Colonic mucosa (tissue), 4 donors: ENCODE results near the gene OR8A1. TPM values are rescaled to one million over a fixed set of nuclear protein-coding genes. Genes with fewer than 3 reads are reported as not detected.

Experiments
- DNase-seq: peaks from one replicate; pipeline ENCODE4 v3.0.0-alpha.2; 2020
- H3K27ac ChIP-seq: fragments of 200-600 bp; one replicate; pipeline ENCODE4 v1.8.0; 2021
- H3K27me3 ChIP-seq: fragments of 200-600 bp; one replicate; pipeline ENCODE4 v1.8.0; 2021
- H3K36me3 ChIP-seq: fragments of 200-600 bp; one replicate; pipeline ENCODE4 v1.8.0; 2021
- H3K4me1 ChIP-seq: fragments of 200-600 bp; one replicate; pipeline ENCODE4 v1.8.0; 2021; ENCODE audit warnings: mild to moderate bottlenecking
- H3K4me3 ChIP-seq: fragments of 200-600 bp; one replicate; pipeline ENCODE4 v1.8.0; 2021
- H3K9ac ChIP-seq, 2 donors: one replicate each; pipeline ENCODE4 v1.7.0; 2013; ENCODE audit warnings: control low read depth in 2 of 2, low read depth in 2 of 2, low read length in 2 of 2
- H3K9me3 ChIP-seq: fragments of 200-600 bp; one replicate; pipeline ENCODE4 v1.8.0; 2021
- intact Hi-C: fragments of 100-400 bp; cut with DNase I; formaldehyde crosslinking; loops from one replicate; pipeline ENCODE4 v1.14.1; 2022
- total RNA-seq, 2 donors: library from RNA; stranded (reverse); fragmentation: NEBNext Ultra II Directional in 1 of 2; extraction: Animal tissue kit (Norgen Biotek cat#: 25700) in 1 of 2; gene quantifications; one replicate each; pipeline ENCODE4 v1.2.1, GENCODE V29; 2021
- TF ChIP-seq, protein P1 (sequence below): fragments of 200-600 bp; IDR thresholded peaks from one replicate; pipeline ENCODE4 v1.8.0; 2022; ENCODE audit warnings: antibody characterized with exemption, mild to moderate bottlenecking
- donor health status: healthy.
- donor health status: DM: no; HTN: no; CAD: no.
- donor health status: DM: no; HTN: no; CAD: no.

OR8A1 gene
- total RNA-seq, 2 donors from 2014 or later = not detected

DNA sequence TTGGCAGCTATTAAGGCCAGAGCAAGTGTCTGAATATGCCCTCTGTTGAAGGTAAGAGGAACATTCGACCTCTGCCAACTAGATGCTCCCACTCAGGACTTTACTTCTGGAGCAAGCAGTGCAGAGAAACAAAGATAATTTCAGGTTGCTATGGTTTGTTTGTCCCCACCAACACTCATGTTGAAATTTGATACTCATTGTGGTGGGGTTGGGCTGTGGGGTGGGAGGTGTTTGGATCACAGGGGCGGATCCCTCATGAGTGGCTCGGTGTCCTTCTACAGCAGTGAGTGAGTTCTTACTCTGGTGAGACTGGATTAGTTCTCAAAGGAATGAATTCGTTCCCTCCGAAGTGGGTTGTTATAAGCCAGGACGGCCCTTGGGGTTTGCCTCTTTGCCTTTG, 12.0 kb downstream of the OR8A1 start:
- Histone ChIP-seq H3K27ac (no peak overlapping the region), H3K9me3 (no peaks in the 10 kb centered on the region), H3K9ac (no peak overlapping the region), H3K36me3 (no peaks in the 10 kb centered on the region), H3K27me3 (no peaks in the 10 kb centered on the region), H3K4me1 (no peaks in the 10 kb centered on the region), H3K4me3 (no peak overlapping the region)
- TF ChIP-seq, protein P1, sequence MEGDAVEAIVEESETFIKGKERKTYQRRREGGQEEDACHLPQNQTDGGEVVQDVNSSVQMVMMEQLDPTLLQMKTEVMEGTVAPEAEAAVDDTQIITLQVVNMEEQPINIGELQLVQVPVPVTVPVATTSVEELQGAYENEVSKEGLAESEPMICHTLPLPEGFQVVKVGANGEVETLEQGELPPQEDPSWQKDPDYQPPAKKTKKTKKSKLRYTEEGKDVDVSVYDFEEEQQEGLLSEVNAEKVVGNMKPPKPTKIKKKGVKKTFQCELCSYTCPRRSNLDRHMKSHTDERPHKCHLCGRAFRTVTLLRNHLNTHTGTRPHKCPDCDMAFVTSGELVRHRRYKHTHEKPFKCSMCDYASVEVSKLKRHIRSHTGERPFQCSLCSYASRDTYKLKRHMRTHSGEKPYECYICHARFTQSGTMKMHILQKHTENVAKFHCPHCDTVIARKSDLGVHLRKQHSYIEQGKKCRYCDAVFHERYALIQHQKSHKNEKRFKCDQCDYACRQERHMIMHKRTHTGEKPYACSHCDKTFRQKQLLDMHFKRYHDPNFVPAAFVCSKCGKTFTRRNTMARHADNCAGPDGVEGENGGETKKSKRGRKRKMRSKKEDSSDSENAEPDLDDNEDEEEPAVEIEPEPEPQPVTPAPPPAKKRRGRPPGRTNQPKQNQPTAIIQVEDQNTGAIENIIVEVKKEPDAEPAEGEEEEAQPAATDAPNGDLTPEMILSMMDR = no peak
- no peak for DNase-seq
- intact Hi-C loops = no loop called here

DNA sequence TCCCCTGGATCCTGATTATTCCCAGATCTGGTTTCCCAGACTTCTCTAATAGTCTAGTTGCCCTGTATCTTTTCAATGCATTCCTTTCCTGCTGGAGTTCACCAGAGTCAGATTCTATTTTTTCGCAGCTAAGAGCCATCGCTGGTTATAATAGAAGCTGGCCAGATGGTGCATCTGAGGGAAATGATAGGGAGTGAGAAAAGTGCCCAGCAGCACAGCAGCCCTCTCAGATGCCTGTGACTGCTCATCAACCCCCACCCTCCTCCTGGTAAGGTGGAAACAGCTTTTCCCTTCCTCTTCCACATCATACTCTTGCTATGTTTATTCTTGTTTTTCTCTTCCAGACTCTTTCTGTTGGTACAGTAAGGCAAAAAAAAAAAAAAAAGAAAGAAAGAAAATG, 12.8 kb downstream of the OR8A1 start:
- Histone ChIP-seq H3K36me3 (no peaks in the 10 kb centered on the region), H3K9ac (no peak overlapping the region), H3K27ac (no peak overlapping the region), H3K4me3 (no peak overlapping the region), H3K27me3 (no peaks in the 10 kb centered on the region), H3K4me1 (no peaks in the 10 kb centered on the region), H3K9me3 (no peaks in the 10 kb centered on the region)
- intact Hi-C loops = no loop called here
- TF ChIP-seq, protein P1 = no peak
- DNase-seq = no peak

DNA sequence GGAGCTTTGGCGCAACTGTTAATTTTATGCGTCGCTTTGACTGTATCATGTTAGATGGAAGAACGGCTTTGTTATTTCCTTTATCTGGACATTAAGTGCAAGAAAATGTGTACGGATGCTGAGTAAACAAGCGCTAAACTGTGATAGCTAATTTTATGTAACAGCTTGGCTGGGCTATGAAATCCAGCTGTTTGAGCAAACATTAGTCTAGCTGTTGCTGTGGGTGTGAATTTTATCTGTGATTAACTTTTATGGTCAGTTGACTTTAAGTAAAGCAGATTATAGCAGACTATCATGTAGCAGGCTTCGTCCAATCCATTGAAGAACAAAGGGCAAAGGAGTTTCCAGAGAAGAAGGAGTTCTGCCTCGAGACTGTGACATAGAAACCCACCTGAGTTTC, 14.0 kb downstream of the OR8A1 start:
- H3K36me3 ChIP-seq = no peaks in the 10 kb centered on the region
- H3K27ac ChIP-seq = no peak overlapping the region
- no peaks in the 10 kb centered on the region for H3K4me1 ChIP-seq
- TF ChIP-seq, protein P1 = no peak
- intact Hi-C loops = no loop called here
- H3K9ac ChIP-seq = no peak overlapping the region
- no peak overlapping the region for H3K4me3 ChIP-seq
- no peaks in the 10 kb centered on the region for H3K9me3 ChIP-seq
- H3K27me3 ChIP-seq = no peaks in the 10 kb centered on the region
- DNase-seq = no peak

- Histone ChIP-seq H3K27me3 (no peaks in the 10 kb centered on the region), H3K4me1 (no peaks in the 10 kb centered on the region), H3K9ac (no peak overlapping the region), H3K36me3 (no peaks in the 10 kb centered on the region), H3K9me3 (no peaks in the 10 kb centered on the region), H3K27ac (no peak overlapping the region), H3K4me3 (no peak overlapping the region)
- intact Hi-C loops = no loop called here
- TF ChIP-seq, protein P1 = no peak
- DNase-seq = no peak
Measured at GRCh38 chr11:124584681-124585372, 15.0 kb downstream of the OR8A1 start.

GRCh38 chr11:124586238-124586860, 16.6 kb downstream of the OR8A1 start:
- TF ChIP-seq, protein P1 = peak; percentile 53
- H3K9ac ChIP-seq = no peak overlapping the region
- H3K9me3 ChIP-seq = no peaks in the 10 kb centered on the region
- DNase-seq = peak; percentile 58
- H3K4me3 ChIP-seq = no peak overlapping the region
- H3K4me1 ChIP-seq = no peaks in the 10 kb centered on the region
- H3K27ac ChIP-seq = no peak overlapping the region
- H3K36me3 ChIP-seq = no peaks in the 10 kb centered on the region
- no peaks in the 10 kb centered on the region for H3K27me3 ChIP-seq
- intact Hi-C loops = no loop called here
